Ovary (tissue), 3 donors: ENCODE results near the gene C2orf78.

ENCODE experiments used
- CTCF ChIP-seq, 3 donors: fragments of 450-650 bp in 2 of 3; fragments of 200-600 bp in 1 of 3; IDR thresholded peaks; one replicate each; pipeline versions ENCODE4 v1.5.1 to v1.8.0; 2016 to 2022; ENCODE audit warnings: antibody characterized with exemption in 3 of 3, mild to moderate bottlenecking in 1 of 3
- POLR2A ChIP-seq: fragments of 450-650 bp; IDR thresholded peaks from one replicate; pipeline ENCODE4 v1.6.1; 2017; ENCODE audit warnings: antibody characterized with exemption, mild to moderate bottlenecking, moderate library complexity
- donor health status: DM: no; HTN: no; CAD: no.

- TF ChIP-seq CTCF (IDR thresholded peaks at IDR 0.05), result no peak
- TF ChIP-seq POLR2A, result no peak
Observed at GRCh38 chr2:73850009-73850408, 66.0 kb downstream of the C2orf78 start.
